Activated B cell treated with CpG ODN at 0.5 μM for 24 hours (primary cell): ENCODE measurements around the gene FRY. TPM values are rescaled to one million over a fixed set of nuclear protein-coding genes. Genes with fewer than 3 reads are reported as not detected.

Experiments used
- ATAC-seq: fragments of 200-7000 bp; cut with Tn5 transposase; one replicate; pipeline ENCODE4 v1.10.0; 2021; ENCODE audit warnings: low read depth, mild to moderate bottlenecking, moderate library complexity
- CTCF ChIA-PET: fragments of 350-600 bp; sonication (Branson Sonifier 250); formaldehyde crosslinking; loops from one replicate; lab custom pipeline; 2021; ENCODE audit warnings: antibody characterized with exemption; lab: Charles Lee
- POLR2A ChIA-PET: fragments of 350-600 bp; sonication (Branson Sonifier 250); formaldehyde crosslinking; loops from one replicate; lab custom pipeline; 2021; ENCODE audit warnings: antibody characterized with exemption; lab: Charles Lee
- DNase-seq: peaks from one replicate; pipeline ENCODE4 v3.0.0; 2022
- H3K27ac Mint-ChIP-seq: one replicate; pipeline ENCODE4 v1.8.0; 2020; ENCODE audit warnings: mixed read lengths
- H3K27me3 Mint-ChIP-seq: one replicate; pipeline ENCODE4 v1.8.0; 2021; ENCODE audit warnings: mixed read lengths
- H3K36me3 Mint-ChIP-seq: one replicate; pipeline ENCODE4 v1.8.0; 2021; ENCODE audit warnings: low read depth, mixed read lengths
- H3K4me1 Mint-ChIP-seq: one replicate; pipeline ENCODE4 v1.8.0; 2021; ENCODE audit warnings: mixed read lengths
- H3K4me3 Mint-ChIP-seq: one replicate; pipeline ENCODE4 v1.8.0; 2020; ENCODE audit warnings: mild to moderate bottlenecking, mixed read lengths
- H3K9me3 Mint-ChIP-seq: one replicate; pipeline ENCODE4 v1.8.0; 2020; ENCODE audit warnings: mixed read lengths
- intact Hi-C: fragments of 100-400 bp; cut with micrococcal nuclease; formaldehyde crosslinking; loops from one replicate; pipeline ENCODE4 v1.15.1; 2024
- total RNA-seq: library from RNA; stranded (reverse); gene quantifications from 2 replicates; pipeline ENCODE4 v1.2.3, GENCODE V29; 2022
- TF ChIP-seq, protein P1 (sequence below): fragments of 200-600 bp; IDR thresholded peaks from one replicate; pipeline ENCODE4 v1.8.0; 2022; ENCODE audit warnings: antibody characterized with exemption, mild to moderate bottlenecking

The FRY gene
- total RNA-seq, 1 donor from 2014 or later: 4.8 TPM

DNA sequence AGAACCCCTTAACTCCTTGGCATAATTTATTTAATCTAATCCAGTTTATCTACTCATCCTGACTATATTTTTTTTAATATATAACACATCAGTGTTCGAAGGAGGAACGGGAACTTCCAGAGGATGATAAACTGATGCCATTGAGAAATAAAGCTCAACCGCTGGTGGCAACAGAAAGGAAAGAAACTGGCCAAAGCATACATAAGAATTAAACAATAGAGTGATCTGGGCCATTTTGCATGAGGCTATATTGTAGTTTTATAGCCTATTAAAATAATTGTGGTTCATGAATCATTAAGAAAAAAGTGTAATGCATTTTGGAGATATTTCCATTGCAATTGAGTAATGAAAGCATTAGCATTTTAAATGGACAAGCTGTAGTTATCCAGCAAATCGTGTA is 94.2 kb downstream of the FRY start:
- Mint-ChIP-seq H3K27me3 (no peaks in the 10 kb centered on the region), H3K36me3 (peaks cover 1% of the 10 kb centered on the region), H3K4me3 (no peak overlapping the region), H3K4me1 (no peaks in the 10 kb centered on the region), H3K27ac (no peak overlapping the region), H3K9me3 (peaks cover 17% of the 10 kb centered on the region)
- ChIA-PET CTCF (no interaction called here), POLR2A (no interaction called here)
- no peak for DNase-seq
- intact Hi-C loops: no loop called here
- ATAC-seq: no peak
- TF ChIP-seq, protein P1, sequence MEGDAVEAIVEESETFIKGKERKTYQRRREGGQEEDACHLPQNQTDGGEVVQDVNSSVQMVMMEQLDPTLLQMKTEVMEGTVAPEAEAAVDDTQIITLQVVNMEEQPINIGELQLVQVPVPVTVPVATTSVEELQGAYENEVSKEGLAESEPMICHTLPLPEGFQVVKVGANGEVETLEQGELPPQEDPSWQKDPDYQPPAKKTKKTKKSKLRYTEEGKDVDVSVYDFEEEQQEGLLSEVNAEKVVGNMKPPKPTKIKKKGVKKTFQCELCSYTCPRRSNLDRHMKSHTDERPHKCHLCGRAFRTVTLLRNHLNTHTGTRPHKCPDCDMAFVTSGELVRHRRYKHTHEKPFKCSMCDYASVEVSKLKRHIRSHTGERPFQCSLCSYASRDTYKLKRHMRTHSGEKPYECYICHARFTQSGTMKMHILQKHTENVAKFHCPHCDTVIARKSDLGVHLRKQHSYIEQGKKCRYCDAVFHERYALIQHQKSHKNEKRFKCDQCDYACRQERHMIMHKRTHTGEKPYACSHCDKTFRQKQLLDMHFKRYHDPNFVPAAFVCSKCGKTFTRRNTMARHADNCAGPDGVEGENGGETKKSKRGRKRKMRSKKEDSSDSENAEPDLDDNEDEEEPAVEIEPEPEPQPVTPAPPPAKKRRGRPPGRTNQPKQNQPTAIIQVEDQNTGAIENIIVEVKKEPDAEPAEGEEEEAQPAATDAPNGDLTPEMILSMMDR: no peak

DNA sequence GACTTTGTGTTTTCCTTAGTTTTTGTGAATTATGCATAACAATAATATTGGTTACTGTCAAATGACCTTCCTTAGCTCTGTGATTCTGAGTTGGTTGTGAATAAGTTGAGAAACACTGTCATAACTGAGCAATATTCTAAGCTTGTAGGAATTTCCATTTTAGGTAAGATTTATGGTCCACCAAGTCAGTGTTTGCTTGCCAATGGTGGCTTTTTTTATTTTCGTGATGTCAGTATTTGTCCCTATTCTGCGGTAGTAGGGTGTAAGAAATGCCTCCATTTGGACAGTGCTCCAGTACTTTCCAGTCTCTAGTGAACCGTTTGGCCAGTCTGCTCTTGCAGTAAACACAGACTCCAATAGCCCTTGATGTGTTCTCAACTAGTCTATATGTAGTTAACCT is 94.7 kb downstream of the FRY start:
- ChIA-PET CTCF (no interaction called here), POLR2A (no interaction called here)
- H3K36me3 Mint-ChIP-seq: peaks cover under 1% of the 10 kb centered on the region
- intact Hi-C loops: no loop called here
- no peaks in the 10 kb centered on the region for H3K27me3 Mint-ChIP-seq
- ATAC-seq: no peak
- no peak for DNase-seq
- no peak overlapping the region for H3K4me3 Mint-ChIP-seq
- peaks cover 12% of the 10 kb centered on the region for H3K9me3 Mint-ChIP-seq
- TF ChIP-seq, protein P1: no peak
- no peak overlapping the region for H3K27ac Mint-ChIP-seq
- no peaks in the 10 kb centered on the region for H3K4me1 Mint-ChIP-seq

DNA sequence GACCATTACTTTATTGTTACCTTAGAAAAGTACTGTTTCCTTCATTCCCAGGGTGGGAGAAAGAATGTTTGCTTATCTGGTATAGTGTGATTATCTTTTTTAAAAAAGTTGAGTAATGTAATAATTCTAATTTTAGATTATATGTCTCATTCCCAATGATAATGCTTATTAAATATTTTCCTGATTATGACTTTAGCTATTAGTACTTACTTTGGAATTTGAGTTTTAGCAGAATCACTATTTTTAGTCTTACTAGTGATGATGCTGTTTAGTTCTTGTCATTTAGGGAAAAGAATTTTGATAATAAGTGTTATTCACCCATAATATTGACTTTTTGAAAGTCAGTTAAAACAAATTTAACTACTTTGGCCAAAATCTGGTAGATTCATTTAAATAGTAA is 95.2 kb downstream of the FRY start:
- Mint-ChIP-seq H3K36me3 (no peaks in the 10 kb centered on the region), H3K9me3 (peaks cover 7% of the 10 kb centered on the region), H3K27ac (no peak overlapping the region), H3K4me1 (no peaks in the 10 kb centered on the region), H3K27me3 (no peaks in the 10 kb centered on the region), H3K4me3 (no peak overlapping the region)
- TF ChIP-seq, protein P1: no peak
- ChIA-PET CTCF (no interaction called here), POLR2A (no interaction called here)
- intact Hi-C loops: no loop called here
- no peak for ATAC-seq
- DNase-seq: no peak

DNA sequence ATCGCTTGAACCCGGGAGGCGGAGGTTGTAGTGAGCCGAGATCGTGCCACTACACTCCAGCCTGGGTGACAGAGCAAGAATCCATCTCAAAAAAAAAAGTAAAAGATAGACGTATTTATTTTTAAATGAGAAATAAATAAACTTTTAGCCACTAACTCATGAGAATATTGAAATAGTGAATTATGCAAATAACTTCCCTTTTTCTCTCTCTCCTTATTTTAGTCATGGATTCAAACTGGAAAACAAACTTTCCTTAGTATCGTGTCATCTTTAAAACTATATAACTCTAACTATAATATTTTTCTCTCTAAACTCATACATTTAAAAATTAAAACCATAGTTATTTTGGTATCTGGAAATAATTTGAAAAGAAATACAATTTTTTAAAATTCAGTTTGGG is 96.1 kb downstream of the FRY start:
- TF ChIP-seq, protein P1: no peak
- POLR2A ChIA-PET: no interaction called here
- Mint-ChIP-seq H3K4me1 (no peaks in the 10 kb centered on the region), H3K36me3 (no peaks in the 10 kb centered on the region), H3K27ac (no peak overlapping the region), H3K4me3 (no peak overlapping the region), H3K9me3 (peaks cover 3% of the 10 kb centered on the region), H3K27me3 (no peaks in the 10 kb centered on the region)
- no peak for ATAC-seq
- DNase-seq: no peak
- CTCF ChIA-PET: no interaction called here
- intact Hi-C loops: no loop called here

DNA sequence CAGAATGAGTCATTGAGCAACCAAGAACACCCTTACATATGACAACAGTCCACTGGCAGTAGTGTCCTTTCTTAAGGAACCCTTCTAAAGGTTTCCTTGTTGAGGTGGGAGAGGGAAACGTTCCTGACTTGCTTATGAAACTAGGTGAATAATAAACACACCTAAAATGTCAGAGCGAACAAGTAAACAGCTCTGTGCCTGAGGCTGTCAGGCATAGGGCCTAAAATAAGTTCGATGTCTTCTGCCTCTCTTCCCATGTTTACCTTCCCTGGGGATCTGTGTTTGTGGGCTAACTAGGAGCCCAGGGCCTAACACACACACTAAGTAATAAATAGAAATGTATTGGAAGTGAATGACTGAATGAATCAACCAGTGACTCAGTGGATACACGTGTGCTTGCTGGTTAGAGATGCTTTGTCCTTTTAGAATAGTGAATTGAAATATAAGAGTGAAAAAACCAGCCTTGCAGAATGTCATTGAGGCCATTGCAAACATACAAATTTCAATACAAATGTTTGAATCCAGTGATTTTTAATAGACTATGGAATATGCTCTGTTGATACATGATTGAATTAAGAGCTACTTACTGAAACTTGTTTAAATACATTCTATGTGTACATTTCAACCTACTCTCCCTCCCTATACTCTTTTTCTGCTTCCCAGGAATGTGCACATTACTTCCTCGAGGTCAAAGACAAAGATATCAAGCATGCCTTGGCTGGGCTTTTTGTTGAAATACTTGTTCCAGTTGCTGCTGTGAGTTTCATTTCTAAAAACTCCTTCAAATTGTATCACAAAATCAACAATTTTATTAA is 102.9 kb downstream of the FRY start:
- Mint-ChIP-seq H3K9me3 (no peaks in the 10 kb centered on the region), H3K4me3 (no peak overlapping the region), H3K36me3 (no peaks in the 10 kb centered on the region), H3K4me1 (no peaks in the 10 kb centered on the region), H3K27me3 (no peaks in the 10 kb centered on the region), H3K27ac (no peak overlapping the region)
- ATAC-seq: no peak
- CTCF ChIA-PET: no interaction called here
- no peak for DNase-seq
- intact Hi-C loops: no loop called here
- TF ChIP-seq, protein P1: no peak
- POLR2A ChIA-PET: no interaction called here
